Activated CD8-positive, alpha-beta memory T cell treated with anti-CD3 and anti-CD28 coated beads, Interleukin-2, amount 10 ng/mL, durations not matched to agents 7 days and 5 days (primary cell): Measurements from ENCODE around the gene AGAP1. TPM values are rescaled to one million over a fixed set of nuclear protein-coding genes. Genes with fewer than 3 reads are reported as not detected.

Experiments used
- ATAC-seq: fragments of 150-1000 bp; cut with Tn5 transposase; one replicate; pipeline ENCODE4 v1.10.0; 2021; ENCODE audit warnings: moderate library complexity
- CTCF ChIA-PET: fragments of 350-600 bp; sonication (Branson Sonifier 250); formaldehyde crosslinking; loops from one replicate; lab custom pipeline; 2021; ENCODE audit warnings: antibody characterized with exemption; lab: Charles Lee
- DNase-seq: peaks from one replicate; pipeline ENCODE4 v3.0.0-alpha.2; 2020
- H3K27ac Mint-ChIP-seq: one replicate; pipeline ENCODE4 v1.8.0; 2021; ENCODE audit warnings: mild to moderate bottlenecking, mixed read lengths
- H3K27me3 Mint-ChIP-seq: one replicate; pipeline ENCODE4 v1.8.0; 2021; ENCODE audit warnings: mixed read lengths
- H3K36me3 Mint-ChIP-seq: one replicate; pipeline ENCODE4 v1.8.0; 2021; ENCODE audit warnings: mild to moderate bottlenecking, mixed read lengths
- H3K4me1 Mint-ChIP-seq: one replicate; pipeline ENCODE4 v1.8.0; 2021; ENCODE audit warnings: mixed read lengths
- H3K4me3 Mint-ChIP-seq: one replicate; pipeline ENCODE4 v1.8.0; 2021; ENCODE audit warnings: mild to moderate bottlenecking, moderate library complexity, mixed read lengths
- H3K9me3 Mint-ChIP-seq: one replicate; pipeline ENCODE4 v1.8.0; 2022; ENCODE audit warnings: low read depth, mixed read lengths
- total RNA-seq, 2 experiments: library from RNA; stranded (reverse); gene quantifications; one replicate each; pipeline ENCODE4 v1.2.3, GENCODE V29; 2021

Gene AGAP1
- total RNA-seq, 2 experiments from 2014 or later, result 0.75 to 1.8 TPM

- H3K4me1 Mint-ChIP-seq, result no peaks in the 10 kb centered on the region
- no peaks in the 10 kb centered on the region for H3K27me3 Mint-ChIP-seq
- no peak overlapping the region for H3K4me3 Mint-ChIP-seq
- no peaks in the 10 kb centered on the region for H3K9me3 Mint-ChIP-seq
- CTCF ChIA-PET, result no interaction called here
- H3K27ac Mint-ChIP-seq, result no peak overlapping the region
- no peaks in the 10 kb centered on the region for H3K36me3 Mint-ChIP-seq
- ATAC-seq, result no peak
- no peak for DNase-seq
Observed at GRCh38 chr2:235889302-235889630, 395.4 kb downstream of the AGAP1 start.

- no peak overlapping the region for H3K4me3 Mint-ChIP-seq
- H3K4me1 Mint-ChIP-seq, result no peaks in the 10 kb centered on the region
- ATAC-seq (no peak), DNase-seq (no peak)
- H3K36me3 Mint-ChIP-seq, result no peaks in the 10 kb centered on the region
- H3K27ac Mint-ChIP-seq, result no peak overlapping the region
- H3K27me3 Mint-ChIP-seq, result no peaks in the 10 kb centered on the region
- H3K9me3 Mint-ChIP-seq, result no peaks in the 10 kb centered on the region
- CTCF ChIA-PET, result no interaction called here
Observed at GRCh38 chr2:235893129-235893698, 399.4 kb downstream of the AGAP1 start.

- Mint-ChIP-seq H3K9me3 (no peaks in the 10 kb centered on the region), H3K27me3 (no peaks in the 10 kb centered on the region), H3K4me1 (no peaks in the 10 kb centered on the region), H3K27ac (no peak overlapping the region), H3K4me3 (no peak overlapping the region), H3K36me3 (no peaks in the 10 kb centered on the region)
- ATAC-seq (no peak), DNase-seq (no peak)
- CTCF ChIA-PET, result no interaction called here
Observed at GRCh38 chr2:235894839-235895238, 401.0 kb downstream of the AGAP1 start.

GRCh38 chr2:235896061-235896460 lies 402.2 kb downstream of the AGAP1 start:
- no peaks in the 10 kb centered on the region for H3K36me3 Mint-ChIP-seq
- H3K9me3 Mint-ChIP-seq, result no peaks in the 10 kb centered on the region
- ATAC-seq (no peak), DNase-seq (no peak)
- no peaks in the 10 kb centered on the region for H3K27me3 Mint-ChIP-seq
- H3K27ac Mint-ChIP-seq, result no peak overlapping the region
- H3K4me3 Mint-ChIP-seq, result no peak overlapping the region
- CTCF ChIA-PET, result no interaction called here
- no peaks in the 10 kb centered on the region for H3K4me1 Mint-ChIP-seq

GRCh38 chr2:235897992-235898391 lies 404.1 kb downstream of the AGAP1 start:
- Mint-ChIP-seq H3K36me3 (no peaks in the 10 kb centered on the region), H3K4me1 (no peaks in the 10 kb centered on the region), H3K4me3 (no peak overlapping the region), H3K27ac (no peak overlapping the region), H3K9me3 (no peaks in the 10 kb centered on the region), H3K27me3 (no peaks in the 10 kb centered on the region)
- DNase-seq, result no peak
- CTCF ChIA-PET, result no interaction called here
- ATAC-seq, result no peak

- H3K27me3 Mint-ChIP-seq, result peaks cover 3% of the 10 kb centered on the region
- CTCF ChIA-PET, result no interaction called here
- H3K36me3 Mint-ChIP-seq, result no peaks in the 10 kb centered on the region
- DNase-seq, result no peak
- no peaks in the 10 kb centered on the region for H3K9me3 Mint-ChIP-seq
- H3K4me3 Mint-ChIP-seq, result no peak overlapping the region
- H3K27ac Mint-ChIP-seq, result no peak overlapping the region
- no peak for ATAC-seq
- H3K4me1 Mint-ChIP-seq, result no peaks in the 10 kb centered on the region
Observed at GRCh38 chr2:235898766-235899165, 404.9 kb downstream of the AGAP1 start.

GRCh38 chr2:235900631-235901030 lies 406.8 kb downstream of the AGAP1 start:
- Mint-ChIP-seq H3K27ac (no peak overlapping the region), H3K36me3 (no peaks in the 10 kb centered on the region), H3K9me3 (no peaks in the 10 kb centered on the region), H3K4me3 (no peak overlapping the region), H3K4me1 (no peaks in the 10 kb centered on the region), H3K27me3 (peaks cover 3% of the 10 kb centered on the region)
- no peak for ATAC-seq
- CTCF ChIA-PET, result no interaction called here
- no peak for DNase-seq

GRCh38 chr2:235901243-235901642 lies 407.4 kb downstream of the AGAP1 start:
- Mint-ChIP-seq H3K27me3 (peaks cover 3% of the 10 kb centered on the region), H3K9me3 (no peaks in the 10 kb centered on the region), H3K4me1 (no peaks in the 10 kb centered on the region), H3K4me3 (no peak overlapping the region), H3K27ac (no peak overlapping the region), H3K36me3 (no peaks in the 10 kb centered on the region)
- CTCF ChIA-PET, result no interaction called here
- no peak for DNase-seq
- ATAC-seq, result no peak

- Mint-ChIP-seq H3K27me3 (peaks cover 7% of the 10 kb centered on the region), H3K27ac (no peak overlapping the region), H3K4me3 (no peak overlapping the region), H3K36me3 (no peaks in the 10 kb centered on the region), H3K4me1 (no peaks in the 10 kb centered on the region), H3K9me3 (no peaks in the 10 kb centered on the region)
- DNase-seq (no peak), ATAC-seq (no peak)
- CTCF ChIA-PET, result no interaction called here
Observed at GRCh38 chr2:235903782-235904584, 410.1 kb downstream of the AGAP1 start.

GRCh38 chr2:235904585-235904931 lies 410.7 kb downstream of the AGAP1 start:
- no peak for ATAC-seq
- CTCF ChIA-PET, result no interaction called here
- Mint-ChIP-seq H3K36me3 (no peaks in the 10 kb centered on the region), H3K4me1 (no peaks in the 10 kb centered on the region), H3K9me3 (no peaks in the 10 kb centered on the region), H3K27me3 (peaks cover 7% of the 10 kb centered on the region), H3K27ac (no peak overlapping the region), H3K4me3 (no peak overlapping the region)
- no peak for DNase-seq

GRCh38 chr2:235908826-235909225 lies 415.0 kb downstream of the AGAP1 start:
- no peak overlapping the region for H3K27ac Mint-ChIP-seq
- no peaks in the 10 kb centered on the region for H3K4me1 Mint-ChIP-seq
- no peak overlapping the region for H3K4me3 Mint-ChIP-seq
- no peaks in the 10 kb centered on the region for H3K9me3 Mint-ChIP-seq
- DNase-seq, result no peak
- peaks cover 3% of the 10 kb centered on the region for H3K27me3 Mint-ChIP-seq
- CTCF ChIA-PET, result no interaction called here
- ATAC-seq, result no peak
- H3K36me3 Mint-ChIP-seq, result no peaks in the 10 kb centered on the region

GRCh38 chr2:235909358-235909757 lies 415.5 kb downstream of the AGAP1 start:
- Mint-ChIP-seq H3K4me1 (no peaks in the 10 kb centered on the region), H3K27me3 (peaks cover 3% of the 10 kb centered on the region), H3K9me3 (no peaks in the 10 kb centered on the region), H3K27ac (no peak overlapping the region), H3K36me3 (no peaks in the 10 kb centered on the region), H3K4me3 (no peak overlapping the region)
- DNase-seq (no peak), ATAC-seq (no peak)
- CTCF ChIA-PET, result no interaction called here

GRCh38 chr2:235910067-235910466 lies 416.2 kb downstream of the AGAP1 start:
- Mint-ChIP-seq H3K4me3 (no peak overlapping the region), H3K27ac (no peak overlapping the region), H3K4me1 (no peaks in the 10 kb centered on the region), H3K27me3 (peaks cover 3% of the 10 kb centered on the region), H3K36me3 (no peaks in the 10 kb centered on the region), H3K9me3 (no peaks in the 10 kb centered on the region)
- DNase-seq, result no peak
- ATAC-seq, result no peak
- CTCF ChIA-PET, result no interaction called here

- no peak overlapping the region for H3K4me3 Mint-ChIP-seq
- no peaks in the 10 kb centered on the region for H3K4me1 Mint-ChIP-seq
- H3K27me3 Mint-ChIP-seq, result peaks cover 3% of the 10 kb centered on the region
- H3K9me3 Mint-ChIP-seq, result peaks cover 3% of the 10 kb centered on the region
- H3K27ac Mint-ChIP-seq, result no peak overlapping the region
- CTCF ChIA-PET, result no interaction called here
- ATAC-seq (no peak), DNase-seq (no peak)
- H3K36me3 Mint-ChIP-seq, result no peaks in the 10 kb centered on the region
Observed at GRCh38 chr2:235911125-235911524, 417.3 kb downstream of the AGAP1 start.
